HG03108 (cell line): ENCODE measurements around the gene CDKL1.
"Not testable (repeated sequence)": the region's sequence is repeated elsewhere in the genome, so short reads cannot be mapped to it uniquely, and the experiment has no call there.

Experiments
- ATAC-seq: cut with Tn5 transposase; IDR thresholded peaks from one replicate; pipeline ENCODE4 v1.9.1; 2021; ENCODE audit warnings: moderate library complexity; ENCODE audit not compliant: unreplicated experiment

Gene CDKL1

DNA sequence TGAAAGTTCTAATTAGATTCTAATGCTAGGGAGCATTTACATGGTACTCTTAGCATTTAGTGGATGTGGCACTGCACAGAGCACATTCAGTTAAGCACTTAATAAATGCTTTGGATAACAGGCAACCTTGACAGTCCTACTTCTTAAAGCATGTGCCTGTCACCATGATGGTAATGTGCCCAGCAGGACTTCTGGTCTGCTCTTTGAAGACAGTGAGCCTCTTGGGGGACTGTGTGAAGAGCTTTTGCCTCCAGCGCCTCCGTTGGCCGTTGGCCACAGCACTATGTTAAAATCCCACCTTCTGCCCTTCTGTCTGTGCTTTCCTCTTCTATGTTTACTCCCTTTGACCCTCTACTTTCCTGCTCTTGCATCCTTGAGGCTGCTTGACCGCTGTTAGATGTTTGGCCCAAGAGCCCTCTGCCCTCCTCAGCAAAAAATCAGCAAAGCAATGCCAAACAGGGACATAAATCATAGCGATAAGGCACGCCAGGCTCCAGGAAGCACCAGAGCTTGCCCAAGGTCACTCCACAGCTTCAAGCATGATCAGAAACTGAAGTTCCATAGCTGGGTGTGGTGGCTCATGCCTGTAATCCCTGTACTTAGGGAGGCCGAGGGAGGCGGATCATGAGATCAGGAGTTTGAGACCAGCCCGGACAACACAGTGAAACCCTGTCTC is 8.3 kb downstream of the CDKL1 start:
- ATAC-seq, result no peak

DNA sequence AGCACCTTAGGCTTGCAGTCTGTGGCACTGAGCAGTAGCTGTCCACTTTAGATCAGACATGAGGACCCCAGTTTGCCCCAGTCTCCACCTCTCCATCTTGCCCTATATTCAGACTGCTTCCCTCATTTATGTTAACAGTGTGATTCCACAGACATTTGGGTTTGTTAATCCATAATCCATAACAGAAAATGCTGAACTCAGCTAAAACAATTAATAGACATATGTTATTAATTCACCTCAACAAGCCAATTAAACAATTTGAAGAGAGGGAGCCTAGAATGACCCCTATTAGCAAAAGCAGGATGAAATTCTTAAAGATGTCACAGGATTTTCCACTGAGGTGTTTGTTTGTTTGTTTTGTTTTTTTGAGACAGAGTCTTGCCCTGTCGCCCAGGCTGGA is 9.1 kb downstream of the CDKL1 start:
- ATAC-seq, result no peak

DNA sequence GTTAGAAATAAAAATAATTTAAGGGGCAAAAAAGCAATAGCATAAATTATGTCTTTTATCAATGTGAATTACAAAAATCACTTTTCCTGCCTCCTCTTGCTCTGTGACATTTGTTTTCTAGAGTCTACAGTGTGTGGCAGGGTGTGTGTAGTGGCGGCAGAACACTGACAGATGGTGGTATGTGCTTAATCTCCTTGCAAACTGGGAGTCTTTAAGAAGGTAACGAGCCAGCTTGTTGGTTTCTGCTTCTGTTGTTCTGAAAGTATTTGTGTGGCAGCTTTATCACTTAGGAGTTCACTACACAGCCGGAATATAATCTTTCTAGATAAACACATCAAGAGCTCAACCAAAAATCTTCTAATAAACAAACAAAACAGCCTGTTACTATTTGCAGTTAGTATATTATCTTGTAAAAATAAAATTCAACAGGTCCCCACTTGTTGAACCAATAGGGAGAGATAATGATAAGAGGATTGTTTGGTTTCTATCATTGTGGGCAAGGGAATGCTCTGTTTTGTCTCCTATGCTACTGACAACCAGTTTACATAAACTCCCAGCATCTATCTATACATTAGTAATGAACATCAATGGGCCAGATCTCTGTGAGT is 13.0 kb downstream of the CDKL1 start:
- ATAC-seq, result no peak

DNA sequence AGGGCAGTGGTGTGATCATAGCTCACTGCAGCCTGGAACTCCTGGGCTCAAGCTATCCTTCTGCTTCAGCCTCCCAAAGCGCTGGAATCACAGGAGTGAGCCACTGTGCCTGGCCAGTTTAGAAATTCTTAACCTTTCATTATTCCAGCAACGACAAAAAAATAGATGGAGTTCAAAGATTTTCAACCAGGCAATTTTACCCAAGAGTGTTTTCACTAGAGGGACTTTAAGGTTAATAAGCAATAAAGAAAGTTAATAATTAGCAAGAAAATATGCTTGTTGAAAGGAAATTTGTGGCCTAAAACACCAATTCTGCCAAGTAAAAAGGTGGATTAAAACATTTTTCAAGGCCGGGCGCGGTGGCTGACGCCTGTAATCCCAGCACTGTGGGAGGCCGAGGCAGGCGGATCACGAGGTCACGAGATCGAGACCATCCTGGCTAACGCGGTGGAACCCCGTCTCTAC is 14.8 kb downstream of the CDKL1 start:
- ATAC-seq, result no peak

DNA sequence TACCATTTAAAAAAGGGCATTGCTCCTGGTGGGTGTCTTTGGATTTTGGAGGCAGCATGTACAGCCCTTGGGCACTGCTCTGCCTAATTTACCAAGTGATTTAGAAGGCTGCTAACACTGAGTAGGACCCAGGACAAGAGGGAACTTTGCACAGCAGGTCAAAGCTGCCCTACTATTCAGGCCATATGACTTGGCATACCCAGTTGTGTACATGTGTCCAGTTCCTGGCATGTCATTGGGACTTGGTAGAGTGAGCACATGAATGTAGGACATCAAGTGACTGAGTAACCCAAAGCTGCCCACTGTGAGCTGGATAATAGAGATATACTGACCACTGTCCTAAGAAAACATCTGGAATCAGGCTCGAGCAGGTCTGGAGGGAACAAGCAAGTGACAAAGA is 15.7 kb downstream of the CDKL1 start:
- no peak for ATAC-seq

DNA sequence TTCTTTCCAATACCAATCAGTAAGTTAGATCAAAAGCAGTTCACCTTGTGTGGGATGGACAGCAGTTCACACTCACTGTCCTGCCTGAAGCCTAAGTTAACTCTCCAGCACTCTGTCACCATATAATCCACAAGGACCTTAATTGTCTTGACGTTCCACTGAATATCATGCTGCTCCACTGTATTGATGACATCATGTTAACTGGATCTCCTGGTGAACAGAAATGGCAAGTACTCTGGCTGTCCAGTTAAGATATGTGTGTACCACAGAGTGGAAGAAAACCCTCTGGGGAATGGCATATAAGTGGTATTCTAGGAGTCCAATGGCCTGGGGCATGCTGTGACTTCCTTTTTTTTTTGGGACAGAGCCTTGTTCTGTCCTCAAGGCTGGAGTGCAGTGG is 16.2 kb downstream of the CDKL1 start:
- no peak for ATAC-seq

DNA sequence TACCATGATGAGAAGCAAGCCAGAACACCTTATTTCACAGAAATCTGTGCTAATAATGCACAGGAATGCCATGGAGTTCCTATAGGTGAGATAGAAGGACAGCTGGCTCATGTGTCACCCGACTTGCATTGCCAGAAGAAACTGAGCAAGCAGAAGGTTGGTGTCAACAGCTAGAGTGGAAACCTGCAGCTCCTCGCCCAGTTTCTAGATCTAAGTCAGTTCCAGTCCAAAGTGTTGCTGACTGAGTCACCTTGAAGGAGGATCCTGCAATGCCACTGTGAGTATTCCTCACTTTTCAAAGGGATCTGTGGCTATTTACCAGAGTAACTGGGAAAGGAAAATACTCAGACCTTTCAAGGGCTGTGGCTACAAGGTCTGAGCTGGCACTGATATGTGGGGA is 17.1 kb downstream of the CDKL1 start:
- ATAC-seq, result no peak

DNA sequence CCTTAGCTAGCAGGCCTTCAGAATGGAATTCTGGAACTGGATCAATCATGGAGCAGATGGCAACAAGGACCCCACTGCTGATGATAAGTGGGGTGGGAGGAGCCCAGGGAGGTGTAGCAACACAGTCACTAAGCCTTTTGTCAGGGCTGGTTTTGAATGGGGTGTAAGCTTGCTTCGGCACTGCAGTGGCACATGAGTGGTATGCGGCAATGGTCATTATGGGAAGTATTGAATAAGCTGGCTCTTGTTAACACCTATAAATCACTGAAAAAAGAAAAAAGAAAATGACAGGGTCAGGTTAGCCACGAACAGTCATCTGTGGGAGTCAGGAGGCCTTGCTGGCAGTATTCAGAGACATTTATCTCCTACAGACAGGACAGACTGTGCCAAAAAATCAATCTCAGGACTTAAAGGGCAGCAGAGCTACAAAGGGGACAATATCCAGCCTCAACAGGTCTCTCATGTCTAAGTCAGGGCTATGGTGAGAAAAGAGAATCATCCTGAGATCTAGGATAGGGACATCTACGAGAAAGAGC is 19.1 kb downstream of the CDKL1 start:
- ATAC-seq, result no peak

DNA sequence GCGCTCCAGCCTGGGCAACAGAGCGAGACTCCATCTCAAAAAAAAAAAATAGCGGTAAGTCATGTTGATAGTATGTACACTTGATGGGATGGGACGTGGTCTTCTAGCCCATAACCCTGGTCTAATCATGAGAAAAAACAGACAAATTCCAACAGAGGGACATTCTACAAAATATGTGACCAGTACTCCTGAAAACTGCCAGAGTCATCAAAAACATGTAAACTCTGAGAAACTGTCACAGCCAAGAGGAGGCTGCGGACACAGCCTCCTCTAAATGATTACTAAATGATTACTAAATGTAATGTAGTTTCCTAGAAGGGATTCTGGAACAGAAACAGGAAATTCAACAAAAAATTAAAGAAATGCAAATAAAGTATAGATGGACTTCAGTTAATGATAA is 20.9 kb downstream of the CDKL1 start:
- ATAC-seq, result no peak

DNA sequence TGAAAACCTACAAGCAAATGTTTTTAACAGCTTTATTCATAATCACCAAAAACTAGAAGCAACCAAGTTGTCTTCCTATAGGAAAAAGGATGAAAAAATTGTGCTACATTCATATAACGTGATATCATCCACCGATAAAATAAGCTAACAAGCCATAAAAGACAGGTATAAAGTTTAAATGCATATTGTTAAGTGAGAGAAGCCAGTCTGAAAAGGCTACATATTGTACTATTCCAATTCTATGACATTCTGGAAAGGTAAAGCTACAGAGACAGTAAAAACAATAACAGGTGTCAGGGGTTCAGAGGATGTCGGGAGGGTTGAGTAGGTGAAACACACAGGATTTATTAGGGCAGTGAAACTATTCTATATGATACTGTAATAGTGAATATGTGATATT is 22.7 kb downstream of the CDKL1 start:
- ATAC-seq, result no peak

DNA sequence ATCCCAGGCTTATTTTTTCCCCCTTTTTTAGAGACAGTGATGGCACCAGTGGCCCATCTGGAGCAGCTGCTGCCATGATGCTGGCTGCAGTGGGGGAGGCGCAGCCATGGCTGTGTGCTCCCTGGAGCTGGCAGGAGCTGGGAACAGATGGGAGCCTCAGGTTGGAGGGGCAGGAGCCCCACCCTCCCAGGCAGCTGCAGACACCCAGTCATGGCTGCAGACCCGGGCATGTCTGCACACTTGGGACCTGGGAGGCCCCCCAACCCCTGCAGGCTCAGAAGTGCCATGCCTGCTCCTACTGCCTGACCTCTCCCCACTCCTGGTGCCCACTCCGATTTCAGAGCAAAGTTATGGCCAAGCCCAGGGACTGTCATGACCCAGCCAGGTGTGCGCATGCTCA is 25.1 kb downstream of the CDKL1 start:
- ATAC-seq, result no peak

DNA sequence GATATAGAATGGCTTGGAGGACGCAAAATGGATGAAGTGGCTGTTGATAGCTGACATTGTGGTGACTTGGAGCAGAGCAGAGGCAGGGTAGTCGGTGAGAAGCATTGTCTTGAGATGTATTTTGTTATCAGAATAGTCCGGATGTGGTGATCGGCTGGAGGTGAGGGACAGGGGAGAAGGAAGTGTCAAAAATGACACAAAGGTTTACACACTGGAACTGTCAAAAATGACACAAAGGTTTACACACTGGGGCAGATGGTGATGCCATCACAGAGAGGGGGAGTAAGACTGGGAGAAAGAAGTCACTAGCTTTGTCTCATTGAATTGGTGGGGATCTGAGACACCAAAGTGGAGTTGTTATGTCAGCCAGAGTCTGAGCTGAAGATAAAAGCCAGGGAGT is 30.1 kb downstream of the CDKL1 start:
- ATAC-seq, result no peak

DNA sequence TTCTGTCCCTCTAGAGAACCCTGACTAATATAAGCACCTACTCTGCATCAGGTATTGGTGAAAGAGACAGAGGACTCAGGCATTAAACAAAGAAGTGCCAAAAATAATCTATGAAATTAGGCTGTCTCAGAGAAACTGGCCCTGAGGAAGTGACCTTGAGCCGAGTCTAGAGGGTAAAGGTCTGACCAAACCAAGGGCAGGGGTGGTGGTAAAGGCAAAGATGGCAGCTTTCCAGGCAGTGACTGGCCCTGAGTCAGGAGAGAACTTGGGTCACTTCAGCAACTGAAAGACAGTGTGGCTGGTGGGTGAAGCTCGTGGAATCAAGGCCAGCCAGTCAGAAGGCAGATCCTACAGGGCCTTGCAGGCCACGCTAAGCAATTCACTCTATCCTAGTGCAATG is 30.6 kb downstream of the CDKL1 start:
- ATAC-seq, result no peak

DNA sequence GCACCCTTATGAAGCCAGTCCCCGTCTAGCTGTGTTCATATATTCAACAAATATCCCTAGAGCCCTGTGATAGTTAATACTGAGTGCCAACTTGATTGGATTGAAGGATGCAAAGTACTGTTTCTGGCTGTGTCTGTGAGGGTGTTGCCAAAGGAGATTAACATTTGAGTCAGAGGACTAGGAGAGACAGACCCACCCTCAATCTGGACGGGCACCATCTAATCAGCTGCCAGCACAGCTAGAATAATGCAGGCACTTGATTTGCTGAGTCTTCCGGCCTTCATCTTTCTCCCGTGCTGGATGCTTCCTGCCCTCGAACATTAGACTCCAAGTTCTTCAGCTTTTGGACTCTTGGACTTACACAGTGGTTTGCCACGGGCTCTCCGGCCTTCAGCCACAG is 31.1 kb downstream of the CDKL1 start:
- ATAC-seq, result not testable (repeated sequence)

DNA sequence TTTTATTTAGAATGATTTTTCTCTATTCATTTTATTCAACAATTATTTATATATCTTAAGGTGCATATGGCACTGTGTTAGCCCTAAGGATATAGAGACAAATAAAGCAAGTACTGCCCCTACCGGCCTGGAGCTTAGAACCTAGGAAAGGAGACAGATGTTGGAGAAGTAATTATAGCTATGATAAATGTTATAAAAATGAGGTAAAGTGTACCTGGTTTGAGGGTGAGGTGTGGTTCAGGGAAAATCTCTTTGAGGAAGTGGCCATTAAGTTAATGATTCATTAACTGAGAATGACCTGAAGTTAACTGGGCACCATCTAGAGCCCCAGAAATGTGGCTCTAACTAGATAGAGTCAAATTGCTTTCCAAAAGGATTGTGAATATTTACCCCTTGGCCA is 31.9 kb downstream of the CDKL1 start:
- ATAC-seq, result no peak

DNA sequence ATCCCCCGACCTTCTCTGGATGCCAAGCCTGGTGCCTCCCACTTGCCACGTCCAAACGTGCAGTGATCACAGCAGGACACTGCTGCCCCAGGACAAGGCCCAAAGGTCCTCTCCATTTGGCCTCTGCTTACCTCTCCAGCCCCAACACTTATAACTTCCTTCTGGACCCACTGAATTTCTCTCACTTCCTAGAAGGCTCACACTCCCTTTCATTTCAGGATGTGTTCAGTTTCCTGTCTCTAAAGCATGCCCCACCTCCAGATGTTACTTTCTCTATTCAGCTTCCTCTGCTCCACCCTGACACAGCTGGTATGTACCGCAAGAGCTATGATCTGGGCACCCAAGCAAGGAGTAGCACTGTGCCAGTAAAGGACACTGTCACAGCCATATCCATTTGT is 33.0 kb downstream of the CDKL1 start:
- peak; percentile 97 for ATAC-seq

DNA sequence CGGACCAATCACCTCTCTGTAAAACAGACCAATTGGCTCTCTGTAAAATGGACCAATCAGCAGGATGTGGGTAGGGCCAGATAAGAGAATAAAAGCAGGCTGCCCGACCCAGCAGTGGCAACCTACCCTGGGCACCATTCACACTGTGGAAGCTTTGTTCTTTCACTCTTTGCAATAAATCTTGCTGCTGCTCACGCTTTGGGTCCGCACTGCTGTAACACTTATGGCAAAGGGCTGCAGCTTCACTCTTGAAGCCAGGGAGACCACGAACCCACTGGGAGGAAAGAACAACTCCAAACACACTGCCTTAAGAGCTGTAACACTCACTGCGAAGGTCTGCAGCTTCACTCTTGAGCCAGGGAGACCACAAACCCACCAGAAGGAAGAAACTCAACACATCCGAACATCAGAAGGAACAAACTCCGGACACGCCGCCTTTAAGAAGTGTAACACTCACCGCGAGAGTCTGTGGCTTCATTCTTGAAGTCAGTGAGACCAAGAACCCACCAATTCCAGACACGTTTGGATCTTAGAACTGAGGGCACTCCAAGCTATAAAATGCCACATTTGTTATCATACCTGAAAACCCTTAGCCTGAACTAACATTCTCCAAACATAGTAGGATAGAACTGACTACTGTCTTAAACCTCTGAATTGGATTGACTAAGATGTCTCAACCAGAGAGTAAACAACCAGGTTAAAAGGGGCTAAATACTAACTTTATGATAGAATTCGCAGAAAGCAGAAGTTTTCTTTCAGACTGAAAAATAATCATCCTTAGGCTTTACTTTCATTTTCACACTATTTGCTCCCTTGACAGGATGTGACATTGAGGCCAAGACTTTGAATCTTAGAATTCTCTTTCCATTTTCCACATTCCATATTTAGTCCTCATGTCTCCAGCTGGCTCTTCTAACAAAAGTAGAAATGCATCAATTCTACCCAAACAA is 33.6 kb downstream of the CDKL1 start:
- ATAC-seq, result peak; percentile 8

DNA sequence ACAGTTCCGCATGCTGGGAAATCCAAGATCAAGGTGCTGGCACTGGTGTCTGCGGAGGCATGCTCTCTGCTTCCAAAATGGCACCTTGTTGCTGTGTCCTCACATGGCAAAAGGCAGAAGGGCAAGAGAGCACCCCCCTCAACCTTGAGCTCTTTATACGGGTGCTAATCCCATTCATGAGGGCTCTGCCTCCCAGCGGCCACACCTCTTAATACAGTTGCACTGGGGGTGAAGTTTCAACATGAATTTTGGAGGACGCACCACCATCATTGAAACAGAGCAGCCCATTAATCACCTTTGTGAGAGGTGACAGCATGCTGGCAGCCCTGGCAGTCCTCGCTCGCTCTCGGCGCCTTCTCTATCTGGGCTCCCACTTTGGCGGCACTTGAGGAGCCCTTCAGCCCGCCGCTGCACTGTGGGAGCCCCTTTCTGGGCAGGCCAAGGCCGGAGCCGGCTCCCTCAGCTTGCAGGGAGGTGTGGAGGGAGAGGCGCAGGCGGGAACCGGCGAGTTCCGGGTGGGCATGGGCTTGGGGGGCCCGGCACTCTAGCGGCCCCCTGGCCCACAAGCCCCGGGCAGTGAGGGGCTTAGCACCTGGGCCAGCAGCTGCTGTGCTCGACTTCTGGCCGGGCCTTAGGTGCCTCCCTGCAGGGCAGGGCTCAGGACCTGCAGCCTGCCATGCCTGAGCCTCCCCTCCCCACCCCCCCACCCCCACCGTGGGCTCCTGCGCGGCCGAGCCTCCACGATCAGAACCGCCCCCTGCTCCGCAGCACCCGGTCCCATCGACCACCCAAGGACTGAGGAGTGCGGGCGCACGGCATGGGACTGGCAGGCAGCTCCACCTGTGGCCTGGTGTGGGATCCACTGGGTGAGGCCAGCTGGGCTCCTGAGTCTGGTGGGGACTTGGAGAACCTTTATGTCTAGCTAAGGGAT is 34.9 kb downstream of the CDKL1 start:
- not testable (repeated sequence) for ATAC-seq

DNA sequence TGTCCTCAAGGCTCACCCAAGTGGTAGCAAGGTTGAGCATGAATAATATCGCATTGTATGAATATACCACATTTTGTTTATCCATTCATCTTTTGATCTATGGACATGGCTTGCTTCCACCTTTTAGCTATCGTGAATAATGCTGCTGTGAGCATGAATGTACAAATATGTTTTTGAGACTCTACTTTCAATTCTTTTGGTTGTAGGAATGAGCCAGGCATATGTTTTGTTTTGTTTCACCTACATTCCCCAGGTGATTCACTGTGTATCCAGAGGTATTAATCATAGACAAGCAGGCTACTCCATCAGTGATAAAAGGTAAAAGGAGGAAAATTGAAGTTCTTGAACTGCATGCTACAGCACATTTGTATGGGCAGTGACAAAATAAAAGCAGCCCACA is 35.8 kb downstream of the CDKL1 start:
- no peak for ATAC-seq

DNA sequence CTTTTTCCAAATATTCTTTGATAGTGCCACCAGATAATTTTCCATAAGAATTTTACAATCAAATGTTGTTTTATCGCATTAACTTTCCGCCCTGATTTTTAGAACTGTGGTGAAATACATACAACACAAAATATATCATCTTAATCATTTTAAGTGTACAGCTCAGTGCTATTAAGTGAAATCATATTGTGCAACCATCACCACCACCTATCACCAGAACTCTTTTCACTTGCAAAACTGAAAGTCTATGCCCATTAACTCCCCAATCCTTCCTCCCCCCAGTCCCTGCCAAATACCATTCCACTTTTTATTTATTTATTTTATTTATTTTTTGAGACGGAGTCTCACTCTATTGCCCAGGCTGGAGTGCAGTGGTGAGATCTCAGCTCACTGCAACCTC is 36.6 kb downstream of the CDKL1 start:
- no peak for ATAC-seq

DNA sequence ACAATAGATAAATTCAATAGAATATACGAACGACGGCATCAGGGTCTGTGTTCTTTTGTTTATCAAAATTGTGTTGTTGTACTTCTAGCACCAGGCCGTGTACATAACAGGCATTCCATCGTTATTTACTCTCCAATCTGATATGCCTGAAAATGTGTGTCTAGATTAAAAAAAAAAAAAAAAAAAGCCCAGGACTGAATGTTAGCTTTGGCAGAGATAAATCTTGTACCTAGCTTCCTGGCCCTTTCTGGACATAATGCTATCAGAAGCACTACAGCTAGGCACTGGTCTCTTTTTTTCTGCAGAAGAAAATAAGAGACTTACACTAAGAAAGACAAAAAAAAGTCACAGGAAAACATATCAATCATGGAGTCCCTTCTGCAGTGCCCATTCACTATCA is 37.0 kb downstream of the CDKL1 start:
- no peak for ATAC-seq
